SK-N-SH treated with all-trans-retinoic acid at 6 μM for 48 hours (cell line): ENCODE measurements around the gene KLK6.

Experiments
- ATAC-seq: fragments of 200-7000 bp; cut with Tn5 transposase; 3 replicates; pipeline ENCODE4 v1.9.1; 2020; ENCODE audit warnings: mild to moderate bottlenecking, moderate library complexity
- ARNTL ChIP-seq: fragments of 450-650 bp; formaldehyde crosslinking; IDR thresholded peaks from 2 replicates; pipeline ENCODE4 v1.5.0; 2020; ENCODE audit warnings: low read depth, mild to moderate bottlenecking, moderate library complexity, borderline replicate concordance
- BACH2 ChIP-seq: fragments of 250-450 bp; sonication (Bioruptor Pico); IDR thresholded peaks from 2 replicates; pipeline ENCODE4 v1.9.0; 2021; ENCODE audit warnings: mild to moderate bottlenecking, borderline replicate concordance
- CSDC2 ChIP-seq: fragments of 250-450 bp; sonication (Bioruptor Pico); IDR thresholded peaks from 2 replicates; pipeline ENCODE4 v1.5.0; 2020; ENCODE audit warnings: mild to moderate bottlenecking, moderate library complexity
- ESRRG ChIP-seq: fragments of 250-450 bp; sonication (Bioruptor Pico); IDR thresholded peaks from 2 replicates; pipeline ENCODE4 v1.6.1; 2021; ENCODE audit warnings: mild to moderate bottlenecking
- GLIS3 ChIP-seq: fragments of 250-450 bp; sonication (Bioruptor Pico); IDR thresholded peaks from 2 replicates; pipeline ENCODE4 v1.5.0; 2020; ENCODE audit warnings: mild to moderate bottlenecking, moderate library complexity
- ISL1 ChIP-seq: fragments of 250-450 bp; sonication (Bioruptor Pico); IDR thresholded peaks from 2 replicates; pipeline ENCODE4 v2.1.2; 2022; ENCODE audit warnings: mild to moderate bottlenecking, moderate library complexity
- OSR1 ChIP-seq: fragments of 250-450 bp; sonication (Bioruptor Pico); IDR thresholded peaks from 2 replicates; pipeline ENCODE4 v1.8.0; 2022; ENCODE audit warnings: moderate library complexity, mild to moderate bottlenecking, inconsistent platforms
- PATZ1 ChIP-seq: fragments of 250-450 bp; sonication (Bioruptor Pico); IDR thresholded peaks from 2 replicates; pipeline ENCODE4 v1.8.0; 2020; ENCODE audit warnings: mild to moderate bottlenecking, moderate library complexity, borderline replicate concordance
- PPARA ChIP-seq: fragments of 250-450 bp; sonication (Bioruptor Pico); IDR thresholded peaks from 2 replicates; pipeline ENCODE4 v1.5.0; 2020; ENCODE audit warnings: mild to moderate bottlenecking, borderline replicate concordance
- RARB ChIP-seq: fragments of 250-450 bp; sonication (Bioruptor Pico); IDR thresholded peaks from 2 replicates; pipeline ENCODE4 v1.8.0; 2021; ENCODE audit warnings: mild to moderate bottlenecking, moderate library complexity
- SNAI2 ChIP-seq: fragments of 250-450 bp; sonication (Bioruptor Pico); IDR thresholded peaks from 2 replicates; pipeline ENCODE4 v1.5.0; 2020; ENCODE audit warnings: mild to moderate bottlenecking, moderate library complexity
- TCF4 ChIP-seq: fragments of 250-450 bp; sonication (Bioruptor Pico); IDR thresholded peaks from 2 replicates; pipeline ENCODE4 v1.8.0; 2021; ENCODE audit warnings: mild to moderate bottlenecking, moderate library complexity, borderline replicate concordance
- TOX ChIP-seq: fragments of 250-450 bp; sonication (Bioruptor Pico); IDR thresholded peaks from 2 replicates; pipeline ENCODE4 v1.8.0; 2021; ENCODE audit warnings: mild to moderate bottlenecking, moderate library complexity, borderline replicate concordance
- TSHZ2 ChIP-seq: fragments of 250-450 bp; sonication (Bioruptor Pico); IDR thresholded peaks from 2 replicates; pipeline ENCODE4 v1.5.0; 2020; ENCODE audit warnings: mild to moderate bottlenecking, moderate library complexity
- ZC3H10 ChIP-seq: fragments of 250-450 bp; sonication (Bioruptor Pico); IDR thresholded peaks from 2 replicates; pipeline ENCODE4 v1.5.1; 2021; ENCODE audit warnings: mild to moderate bottlenecking, moderate library complexity
- ZFP3 ChIP-seq: fragments of 250-450 bp; sonication (Bioruptor Pico); IDR thresholded peaks from 2 replicates; pipeline ENCODE4 v1.5.0; 2020; ENCODE audit warnings: mild to moderate bottlenecking, moderate library complexity
- ZFP30 ChIP-seq: fragments of 450-650 bp; formaldehyde crosslinking; IDR thresholded peaks from 2 replicates; pipeline ENCODE4 v1.5.0; 2022; ENCODE audit warnings: mild to moderate bottlenecking, moderate library complexity
- ZNF70 ChIP-seq: fragments of 450-650 bp; formaldehyde crosslinking; IDR thresholded peaks from 2 replicates; pipeline ENCODE4 v1.5.0; 2020; ENCODE audit warnings: mild to moderate bottlenecking, moderate library complexity
- ZNF8 ChIP-seq: fragments of 450-650 bp; formaldehyde crosslinking; IDR thresholded peaks from 2 replicates; pipeline ENCODE4 v1.5.0; 2020; ENCODE audit warnings: mild to moderate bottlenecking, moderate library complexity
- TF ChIP-seq, protein P1 (sequence below): fragments of 250-450 bp; sonication (Bioruptor Pico); IDR thresholded peaks from 2 replicates; pipeline ENCODE4 v1.5.1; 2020; ENCODE audit warnings: low read depth, mild to moderate bottlenecking, moderate library complexity
- TF ChIP-seq, protein P2 (sequence below): fragments of 250-450 bp; sonication (Bioruptor Pico); IDR thresholded peaks from 2 replicates; pipeline ENCODE4 v1.8.0; 2021; ENCODE audit warnings: low read depth, mild to moderate bottlenecking, moderate library complexity, borderline replicate concordance

The KLK6 gene

GRCh38 chr19:50939596-50939995 lies 29.8 kb downstream of the KLK6 start:
- no peak for ATAC-seq
- TF ChIP-seq TCF4 (CRISPR knock-in tag) = no peak
- TF ChIP-seq ZFP30 (CRISPR knock-in tag) = no peak
- TF ChIP-seq, protein P1, sequence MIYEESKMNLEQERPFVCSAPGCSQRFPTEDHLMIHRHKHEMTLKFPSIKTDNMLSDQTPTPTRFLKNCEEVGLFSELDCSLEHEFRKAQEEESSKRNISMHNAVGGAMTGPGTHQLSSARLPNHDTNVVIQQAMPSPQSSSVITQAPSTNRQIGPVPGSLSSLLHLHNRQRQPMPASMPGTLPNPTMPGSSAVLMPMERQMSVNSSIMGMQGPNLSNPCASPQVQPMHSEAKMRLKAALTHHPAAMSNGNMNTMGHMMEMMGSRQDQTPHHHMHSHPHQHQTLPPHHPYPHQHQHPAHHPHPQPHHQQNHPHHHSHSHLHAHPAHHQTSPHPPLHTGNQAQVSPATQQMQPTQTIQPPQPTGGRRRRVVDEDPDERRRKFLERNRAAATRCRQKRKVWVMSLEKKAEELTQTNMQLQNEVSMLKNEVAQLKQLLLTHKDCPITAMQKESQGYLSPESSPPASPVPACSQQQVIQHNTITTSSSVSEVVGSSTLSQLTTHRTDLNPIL (CRISPR knock-in tag) = no peak
- no peak for TF ChIP-seq RARB (CRISPR knock-in tag)
- no peak for TF ChIP-seq ARNTL (CRISPR knock-in tag)
- TF ChIP-seq TOX (CRISPR knock-in tag) = no peak
- no peak for TF ChIP-seq ZNF8
- TF ChIP-seq ZC3H10 = no peak
- no peak for TF ChIP-seq OSR1
- TF ChIP-seq TSHZ2 (CRISPR knock-in tag) = no peak
- TF ChIP-seq PATZ1 (CRISPR knock-in tag) = no peak
- TF ChIP-seq SNAI2 (CRISPR knock-in tag) = no peak
- TF ChIP-seq GLIS3 (CRISPR knock-in tag) = no peak
- no peak for TF ChIP-seq BACH2
- TF ChIP-seq ESRRG (CRISPR knock-in tag) = no peak
- TF ChIP-seq CSDC2 (CRISPR knock-in tag) = no peak

DNA sequence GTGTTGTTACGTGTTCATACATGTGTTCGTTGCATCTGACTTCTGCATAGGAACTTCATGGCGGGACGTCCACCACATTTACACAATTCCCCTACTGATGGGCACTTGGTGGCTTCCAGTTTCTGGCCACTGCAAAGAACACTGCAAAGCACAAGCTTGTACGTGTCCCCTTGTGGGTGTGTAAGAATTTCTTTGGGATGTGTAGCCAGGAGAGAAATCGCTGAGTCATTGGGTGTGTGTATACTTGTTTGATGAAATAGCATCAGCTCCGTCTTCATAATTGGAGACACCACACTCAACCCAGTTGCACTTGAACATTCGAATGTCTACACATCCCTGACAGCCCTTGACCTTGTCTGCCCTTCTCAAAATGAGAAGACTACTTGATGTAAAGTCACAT lies 35.8 kb downstream of the KLK6 start:
- no peak for ATAC-seq
- no peak for TF ChIP-seq ESRRG (CRISPR knock-in tag)
- no peak for TF ChIP-seq SNAI2 (CRISPR knock-in tag)
- no peak for TF ChIP-seq TOX (CRISPR knock-in tag)
- TF ChIP-seq PATZ1 (CRISPR knock-in tag) = no peak
- no peak for TF ChIP-seq ARNTL (CRISPR knock-in tag)
- no peak for TF ChIP-seq GLIS3 (CRISPR knock-in tag)
- TF ChIP-seq PPARA (CRISPR knock-in tag) = no peak
- no peak for TF ChIP-seq ZNF8
- no peak for TF ChIP-seq ZC3H10
- TF ChIP-seq ZFP30 (CRISPR knock-in tag) = no peak
- TF ChIP-seq, protein P2, sequence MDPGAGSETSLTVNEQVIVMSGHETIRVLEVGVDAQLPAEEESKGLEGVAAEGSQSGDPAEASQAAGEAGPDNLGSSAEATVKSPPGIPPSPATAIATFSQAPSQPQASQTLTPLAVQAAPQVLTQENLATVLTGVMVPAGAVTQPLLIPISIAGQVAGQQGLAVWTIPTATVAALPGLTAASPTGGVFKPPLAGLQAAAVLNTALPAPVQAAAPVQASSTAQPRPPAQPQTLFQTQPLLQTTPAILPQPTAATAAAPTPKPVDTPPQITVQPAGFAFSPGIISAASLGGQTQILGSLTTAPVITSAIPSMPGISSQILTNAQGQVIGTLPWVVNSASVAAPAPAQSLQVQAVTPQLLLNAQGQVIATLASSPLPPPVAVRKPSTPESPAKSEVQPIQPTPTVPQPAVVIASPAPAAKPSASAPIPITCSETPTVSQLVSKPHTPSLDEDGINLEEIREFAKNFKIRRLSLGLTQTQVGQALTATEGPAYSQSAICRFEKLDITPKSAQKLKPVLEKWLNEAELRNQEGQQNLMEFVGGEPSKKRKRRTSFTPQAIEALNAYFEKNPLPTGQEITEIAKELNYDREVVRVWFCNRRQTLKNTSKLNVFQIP = no peak
- no peak for TF ChIP-seq TCF4 (CRISPR knock-in tag)
- TF ChIP-seq BACH2 = no peak
- TF ChIP-seq ISL1 (CRISPR knock-in tag) = no peak
- TF ChIP-seq, protein P1 (CRISPR knock-in tag) = no peak
- TF ChIP-seq ZNF70 (CRISPR knock-in tag) = no peak
- no peak for TF ChIP-seq TSHZ2 (CRISPR knock-in tag)
- TF ChIP-seq ZFP3 (CRISPR knock-in tag) = no peak
- TF ChIP-seq, all 23 proteins: peak for 0
